WI38 (cell line): Measurements from ENCODE around the gene TRIM7.

Source experiments
- H3K4me3 ChIP-seq: 2 replicates; pipeline ENCODE4 v1.5.1; 2011; ENCODE audit warnings: low read depth, mild to moderate bottlenecking, control low read depth, low read length
- CTCF ChIP-seq: IDR thresholded peaks from 2 replicates; pipeline ENCODE4 v1.5.1; 2012; ENCODE audit warnings: low read depth, mild to moderate bottlenecking, control low read depth, low read length

Gene TRIM7

GRCh38 chr5:181242031-181242451 is 37.0 kb upstream of the TRIM7 start:
- H3K4me3 ChIP-seq, result peak overlapping the region; percentile 81
- TF ChIP-seq CTCF, result no peak

GRCh38 chr5:181241393-181241975 is 36.5 kb upstream of the TRIM7 start:
- no peak for TF ChIP-seq CTCF
- peak overlapping the region; percentile 81 for H3K4me3 ChIP-seq

- no peak for TF ChIP-seq CTCF
- no peak overlapping the region for H3K4me3 ChIP-seq
Measured at GRCh38 chr5:181239062-181239663, 34.2 kb upstream of the TRIM7 start.

- no peak for TF ChIP-seq CTCF
- H3K4me3 ChIP-seq, result no peak overlapping the region
Measured at GRCh38 chr5:181237729-181238385, 32.9 kb upstream of the TRIM7 start.

GRCh38 chr5:181236954-181237641 is 32.1 kb upstream of the TRIM7 start:
- no peak overlapping the region for H3K4me3 ChIP-seq
- no peak for TF ChIP-seq CTCF

GRCh38 chr5:181236471-181236870 is 31.5 kb upstream of the TRIM7 start:
- TF ChIP-seq CTCF, result no peak

More at GRCh38 chr5:181236471-181236870, 31.5 kb upstream of the TRIM7 start:
- no peak overlapping the region for H3K4me3 ChIP-seq
